Left lung (tissue), 10 donors: Measurements from ENCODE around the gene CDKN2AIP. TPM values are rescaled to one million over a fixed set of nuclear protein-coding genes. Genes with fewer than 3 reads are reported as not detected.

Source experiments
- ATAC-seq: fragments of 200-7000 bp; cut with Tn5 transposase; one replicate; pipeline ENCODE4 v1.9.1; 2020; ENCODE audit warnings: moderate library complexity
- DNase-seq, 4 donors: peaks; one replicate each; pipeline ENCODE4 v3.0.0-alpha.2; 2013 to 2020
- H3K27ac ChIP-seq, 2 donors: fragments of 200-600 bp; sonication (generic) in 1 of 2; one replicate each; pipeline versions ENCODE4 v1.5.0 to v1.8.0; 2020 to 2021
- H3K27me3 ChIP-seq, 2 donors: fragments of 200-600 bp; sonication (generic) in 1 of 2; one replicate each; pipeline versions ENCODE4 v1.5.0 to v1.8.0; 2020 to 2021
- H3K36me3 ChIP-seq, 2 donors: fragments of 200-600 bp; sonication (generic) in 1 of 2; one replicate each; pipeline versions ENCODE4 v1.5.0 to v1.8.0; 2020 to 2021
- H3K4me1 ChIP-seq, 2 donors: fragments of 200-600 bp; one replicate each; pipeline ENCODE4 v1.8.0; 2021
- H3K4me3 ChIP-seq, 2 donors: fragments of 200-600 bp; sonication (generic) in 1 of 2; one replicate each; pipeline versions ENCODE4 v1.5.0 to v1.8.0; 2020 to 2021; ENCODE audit warnings: mild to moderate bottlenecking in 1 of 2
- H3K9me3 ChIP-seq, 2 donors: fragments of 200-600 bp; sonication (generic) in 1 of 2; one replicate each; pipeline versions ENCODE4 v1.5.0 to v1.8.0; 2020 to 2021
- intact Hi-C, 2 donors: fragments of 100-400 bp; cut with DNase I; formaldehyde crosslinking; loops; one replicate each; pipeline versions ENCODE4 v1.11.2 to v1.14.2; 2022
- polyA plus RNA-seq, 6 donors: library from polyadenylated mRNA; unstranded; fragments of 120-200 nt; gene quantifications; one replicate each; pipeline ENCODE4 v1.2.1, GENCODE V29; 2013; ENCODE audit not compliant: insufficient read length in 6 of 6
- total RNA-seq, 2 donors: library from RNA; stranded (reverse); fragmentation: NEBNext Ultra II Directional; extraction: Animal tissue kit (Norgen Biotek cat#: 25700); gene quantifications; one replicate each; pipeline ENCODE4 v1.2.1, GENCODE V29; 2021
- TF ChIP-seq, protein P1 (sequence below), 2 donors: fragments of 200-600 bp; sonication (generic) in 1 of 2; IDR thresholded peaks; one replicate each; pipeline versions ENCODE4 v1.5.0 to v1.8.0; 2021; ENCODE audit warnings: antibody characterized with exemption in 2 of 2
- donor health status: DM: no; HTN: yes; CAD: no.
- donor health status: DM: no; HTN: no; CAD: no.

The CDKN2AIP gene
- total and polyA plus RNA-seq, 8 donors: 10.1 to 33.3 (median 30.5) TPM

DNA sequence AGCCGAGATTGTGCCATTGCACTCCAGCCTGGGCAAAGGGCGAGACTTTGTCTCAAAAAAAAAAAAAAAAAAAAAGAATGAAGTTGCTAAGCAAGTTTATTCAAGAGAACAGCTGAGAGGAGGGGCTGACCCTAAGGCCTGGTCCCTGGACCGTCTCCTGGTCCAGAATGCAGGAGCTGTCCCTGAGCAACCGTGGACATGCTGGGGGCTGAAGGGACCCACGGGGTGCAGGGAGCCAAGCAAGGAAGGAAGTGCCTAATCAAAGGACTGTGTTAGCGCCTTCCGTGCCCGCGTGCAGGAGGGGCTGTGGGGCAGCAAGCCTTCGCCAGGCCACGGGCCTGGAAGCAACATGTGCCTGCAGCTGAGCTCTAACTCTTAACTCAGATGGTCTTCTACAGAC is 39.1 kb upstream of the CDKN2AIP start:
- Histone ChIP-seq H3K27me3 (no peaks in the 10 kb centered on the region), H3K27ac (no peak overlapping the region), H3K4me1 (peaks cover 0 to 7% of the 10 kb centered on the region in 2 donors), H3K36me3 (no peaks in the 10 kb centered on the region), H3K9me3 (no peaks in the 10 kb centered on the region), H3K4me3 (no peak overlapping the region)
- intact Hi-C loops: no loop called here
- TF ChIP-seq, protein P1, sequence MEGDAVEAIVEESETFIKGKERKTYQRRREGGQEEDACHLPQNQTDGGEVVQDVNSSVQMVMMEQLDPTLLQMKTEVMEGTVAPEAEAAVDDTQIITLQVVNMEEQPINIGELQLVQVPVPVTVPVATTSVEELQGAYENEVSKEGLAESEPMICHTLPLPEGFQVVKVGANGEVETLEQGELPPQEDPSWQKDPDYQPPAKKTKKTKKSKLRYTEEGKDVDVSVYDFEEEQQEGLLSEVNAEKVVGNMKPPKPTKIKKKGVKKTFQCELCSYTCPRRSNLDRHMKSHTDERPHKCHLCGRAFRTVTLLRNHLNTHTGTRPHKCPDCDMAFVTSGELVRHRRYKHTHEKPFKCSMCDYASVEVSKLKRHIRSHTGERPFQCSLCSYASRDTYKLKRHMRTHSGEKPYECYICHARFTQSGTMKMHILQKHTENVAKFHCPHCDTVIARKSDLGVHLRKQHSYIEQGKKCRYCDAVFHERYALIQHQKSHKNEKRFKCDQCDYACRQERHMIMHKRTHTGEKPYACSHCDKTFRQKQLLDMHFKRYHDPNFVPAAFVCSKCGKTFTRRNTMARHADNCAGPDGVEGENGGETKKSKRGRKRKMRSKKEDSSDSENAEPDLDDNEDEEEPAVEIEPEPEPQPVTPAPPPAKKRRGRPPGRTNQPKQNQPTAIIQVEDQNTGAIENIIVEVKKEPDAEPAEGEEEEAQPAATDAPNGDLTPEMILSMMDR (IDR thresholded peaks at IDR 0.05): no peak
- ATAC-seq: no peak
- no peak for DNase-seq

DNA sequence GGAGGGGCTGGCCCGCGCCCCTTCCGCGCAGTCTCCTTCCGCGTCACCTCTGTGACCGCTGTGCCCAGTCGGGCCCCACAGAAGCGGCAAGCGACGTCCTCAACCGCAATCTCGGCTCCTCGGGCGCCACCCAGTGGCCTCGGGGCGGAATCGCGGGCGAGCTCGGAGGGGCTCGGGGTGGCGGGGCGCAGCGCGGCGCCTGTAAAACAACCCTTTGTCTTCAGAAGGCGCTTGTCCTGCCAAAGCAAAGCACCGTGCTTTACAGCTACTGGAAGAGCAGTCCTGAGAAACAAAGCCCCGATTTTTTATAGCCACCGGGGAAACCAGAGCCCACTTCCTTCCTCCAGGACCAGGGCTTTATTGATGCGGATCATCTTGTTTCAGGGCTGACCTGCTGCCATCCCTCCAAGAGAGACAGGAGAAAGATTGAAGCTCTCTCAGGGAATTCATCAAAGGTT is 37.3 kb upstream of the CDKN2AIP start:
- H3K4me3 ChIP-seq: peak overlapping the region; percentile 9 to 28
- peak overlapping the region; percentile 27 to 53 for H3K27ac ChIP-seq
- no peaks in the 10 kb centered on the region for H3K9me3 ChIP-seq
- ATAC-seq: peak; percentile 98
- H3K36me3 ChIP-seq: no peaks in the 10 kb centered on the region
- no peaks in the 10 kb centered on the region for H3K27me3 ChIP-seq
- peak; percentile 76 to 98 (median 88) for DNase-seq
- peaks cover 0 to 7% of the 10 kb centered on the region in 2 donors for H3K4me1 ChIP-seq
- TF ChIP-seq, protein P1 (IDR thresholded peaks at IDR 0.05): peak; percentile 96 to 99
- intact Hi-C loops: no loop called here

DNA sequence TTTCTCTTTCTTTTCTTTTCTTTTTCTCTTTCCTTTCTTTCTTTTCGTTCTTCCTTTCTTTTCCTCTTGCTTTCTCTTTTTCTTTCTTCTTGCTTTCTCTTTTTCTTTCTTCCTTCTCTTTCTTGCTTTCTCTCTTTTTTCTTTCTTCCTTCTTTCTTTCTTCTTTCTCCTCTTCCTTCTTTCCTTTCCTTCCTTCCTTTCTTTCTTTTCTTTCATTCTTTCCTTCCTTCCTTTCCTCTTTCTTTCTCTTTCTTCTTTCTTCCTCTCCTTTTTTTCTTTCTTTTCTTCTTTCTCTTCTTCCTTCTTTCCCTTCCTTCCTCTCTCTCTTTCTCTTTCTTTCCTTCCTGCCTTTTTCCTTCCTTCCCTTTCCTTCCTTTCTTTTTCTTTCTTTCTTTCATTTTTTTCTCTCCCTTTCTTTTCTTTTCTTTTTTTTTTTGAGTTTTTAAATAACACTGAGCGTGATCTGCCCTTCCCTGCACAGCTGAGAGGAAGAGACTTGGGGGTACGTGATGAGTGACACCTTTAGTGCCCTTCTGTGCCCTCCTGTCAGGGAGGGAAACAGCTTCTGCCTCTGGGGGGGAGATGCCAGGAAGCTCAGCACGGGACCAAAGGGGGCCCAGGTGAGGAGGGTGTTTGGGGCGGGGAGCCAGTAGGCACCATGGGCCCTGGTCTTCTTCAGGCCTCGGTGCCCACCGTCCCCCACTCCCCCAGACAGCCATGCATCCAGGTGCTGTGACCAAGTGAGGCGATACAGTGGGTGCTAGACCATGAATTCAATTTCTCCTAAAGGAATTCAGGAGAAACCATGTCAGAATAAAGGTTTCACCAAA is 36.6 kb upstream of the CDKN2AIP start:
- Histone ChIP-seq H3K9me3 (no peaks in the 10 kb centered on the region), H3K4me3 (peak overlapping the region; percentile 9 to 28), H3K27me3 (no peaks in the 10 kb centered on the region), H3K4me1 (peaks cover 0 to 7% of the 10 kb centered on the region in 2 donors), H3K36me3 (no peaks in the 10 kb centered on the region), H3K27ac (peak overlapping the region in 1 of 2 donors; percentile 53)
- intact Hi-C loops: no loop called here
- DNase-seq (no peak), ATAC-seq (no peak)
- TF ChIP-seq, protein P1 (IDR thresholded peaks at IDR 0.05): no peak

DNA sequence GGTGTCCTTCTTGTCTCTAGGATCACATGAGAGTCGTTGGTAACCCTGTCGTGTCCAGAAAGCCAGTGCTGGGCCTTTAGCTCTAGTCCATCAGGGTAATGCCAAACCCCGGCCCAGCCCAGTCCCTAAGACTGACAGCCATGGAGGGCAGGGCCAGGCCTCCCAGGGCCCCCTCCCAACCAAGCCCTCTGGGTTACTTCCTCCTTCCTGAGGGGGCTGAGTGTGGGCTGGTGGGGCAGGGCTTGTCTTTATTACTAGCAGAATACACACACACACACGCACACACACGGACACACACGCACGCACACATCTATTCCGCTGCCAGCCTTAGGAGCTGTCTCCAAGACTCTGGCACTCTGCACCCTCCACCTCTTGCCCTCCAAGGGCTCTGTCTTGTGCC is 35.6 kb upstream of the CDKN2AIP start:
- intact Hi-C loops: no loop called here
- H3K27me3 ChIP-seq: no peaks in the 10 kb centered on the region
- no peaks in the 10 kb centered on the region for H3K9me3 ChIP-seq
- H3K4me1 ChIP-seq: peaks cover 0 to 7% of the 10 kb centered on the region in 2 donors
- DNase-seq (peak in 1 of 4 donors; percentile 61), ATAC-seq (no peak)
- H3K27ac ChIP-seq: no peak overlapping the region
- H3K4me3 ChIP-seq: no peak overlapping the region
- H3K36me3 ChIP-seq: no peaks in the 10 kb centered on the region
- TF ChIP-seq, protein P1 (IDR thresholded peaks at IDR 0.05): no peak

DNA sequence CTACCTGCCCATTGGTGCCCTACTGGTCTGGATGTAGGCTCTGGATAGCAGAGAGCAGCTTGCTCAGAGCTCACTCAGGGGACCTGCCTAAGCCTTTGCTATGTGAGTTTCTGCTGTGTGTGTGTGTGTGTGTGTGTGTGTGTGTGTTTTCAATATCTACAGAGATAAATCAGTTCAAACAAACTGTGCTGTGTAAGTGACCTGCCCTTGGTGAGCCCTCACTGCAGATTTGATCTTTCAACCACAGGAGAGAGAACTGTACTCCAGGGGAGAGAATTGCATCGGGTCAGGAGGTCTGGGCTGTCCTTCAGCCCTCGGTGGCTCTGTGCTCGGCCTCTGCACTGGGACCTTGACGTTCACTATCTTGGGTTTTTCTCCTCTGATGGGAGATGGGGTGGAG is 35.0 kb upstream of the CDKN2AIP start:
- H3K27me3 ChIP-seq: no peaks in the 10 kb centered on the region
- H3K36me3 ChIP-seq: no peaks in the 10 kb centered on the region
- TF ChIP-seq, protein P1 (IDR thresholded peaks at IDR 0.05): no peak
- DNase-seq: no peak
- H3K4me3 ChIP-seq: no peak overlapping the region
- intact Hi-C loops: no loop called here
- H3K27ac ChIP-seq: no peak overlapping the region
- peaks cover 0 to 7% of the 10 kb centered on the region in 2 donors for H3K4me1 ChIP-seq
- no peak for ATAC-seq
- H3K9me3 ChIP-seq: no peaks in the 10 kb centered on the region
